Neural crest cell (in vitro differentiated cells): ENCODE results near the gene CST4. TPM values are rescaled to one million over a fixed set of nuclear protein-coding genes. Genes with fewer than 3 reads are reported as not detected.
A peak's percentile ranks its signal among the peaks of the same experiment; 100 is the strongest.

Experiments used
- DNase-seq: peaks from one replicate; pipeline ENCODE4 v3.0.0; 2021; ENCODE audit warnings: low read depth, mixed read lengths, low spot score
- H3K27ac Mint-ChIP-seq: one replicate; pipeline ENCODE4 v1.8.0; 2021; ENCODE audit warnings: mild to moderate bottlenecking, mixed read lengths; ENCODE audit not compliant: unreplicated experiment
- H3K27me3 Mint-ChIP-seq: 2 replicates; pipeline ENCODE4 v1.8.0; 2021; ENCODE audit warnings: low read depth, mild to moderate bottlenecking, mixed read lengths
- H3K36me3 Mint-ChIP-seq: 2 replicates; pipeline ENCODE4 v1.8.0; 2021; ENCODE audit warnings: low read depth, mild to moderate bottlenecking, mixed read lengths
- H3K4me1 Mint-ChIP-seq: 2 replicates; pipeline ENCODE4 v1.8.0; 2021; ENCODE audit warnings: mixed read lengths
- H3K4me3 Mint-ChIP-seq: one replicate; pipeline ENCODE4 v1.8.0; 2021; ENCODE audit warnings: mild to moderate bottlenecking, mixed read lengths
- H3K9me3 Mint-ChIP-seq: 2 replicates; pipeline ENCODE4 v1.8.0; 2021; ENCODE audit warnings: mixed read lengths
- CTCF ChIP-seq: fragments of 200-600 bp; sonication (generic); conservative IDR thresholded peaks from 2 replicates; pipeline ENCODE4 v1.5.0; 2021; ENCODE audit warnings: antibody characterized with exemption, mild to moderate bottlenecking
- total RNA-seq: library from RNA; stranded (reverse); gene quantifications from 2 replicates; pipeline ENCODE4 v1.2.1, GENCODE V29; 2021

CST4 gene
- total RNA-seq, 1 donor from 2014 or later = not detected

- no peak for TF ChIP-seq CTCF
- Mint-ChIP-seq H3K27me3 (no peaks in the 10 kb centered on the region), H3K9me3 (no peaks in the 10 kb centered on the region), H3K36me3 (no peaks in the 10 kb centered on the region), H3K27ac (no peak overlapping the region), H3K4me3 (peak overlapping the region; percentile 23), H3K4me1 (peaks cover 12% of the 10 kb centered on the region)
- no peak for DNase-seq
These were observed 47.9 kb downstream of the CST4 start for GRCh38 chr20:23640671-23641667.

GRCh38 chr20:23640018-23640601 lies 48.7 kb downstream of the CST4 start:
- peak overlapping the region; percentile 49 for H3K4me3 Mint-ChIP-seq
- no peaks in the 10 kb centered on the region for H3K36me3 Mint-ChIP-seq
- H3K4me1 Mint-ChIP-seq = peaks cover 18% of the 10 kb centered on the region
- no peak overlapping the region for H3K27ac Mint-ChIP-seq
- DNase-seq = no peak
- H3K9me3 Mint-ChIP-seq = no peaks in the 10 kb centered on the region
- H3K27me3 Mint-ChIP-seq = no peaks in the 10 kb centered on the region
- TF ChIP-seq CTCF = no peak

DNA sequence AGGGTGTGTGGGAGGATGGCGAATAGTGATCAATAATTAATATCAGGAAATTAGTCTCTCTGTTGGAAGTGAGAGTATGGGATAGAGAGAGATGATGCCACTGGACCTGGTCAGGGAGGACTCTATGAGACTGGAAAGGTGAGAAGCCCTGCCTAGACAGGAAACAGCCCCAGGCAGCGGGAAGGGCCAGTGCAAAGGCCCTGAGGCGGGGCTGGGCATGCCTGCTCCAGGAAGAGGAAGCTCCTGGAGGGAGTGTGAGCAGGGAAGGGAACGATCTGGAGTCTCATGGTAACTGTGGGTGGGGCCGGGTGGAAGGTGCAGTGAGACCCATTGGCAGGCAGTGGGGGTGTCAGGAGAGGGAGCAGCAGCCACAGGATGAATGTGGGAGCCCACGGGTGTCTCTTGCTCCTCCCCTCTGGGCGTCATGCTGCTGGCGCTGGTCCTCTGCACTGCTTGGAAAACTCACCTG lies 49.3 kb downstream of the CST4 start:
- Mint-ChIP-seq H3K27ac (no peak overlapping the region), H3K4me1 (peaks cover 24% of the 10 kb centered on the region), H3K36me3 (no peaks in the 10 kb centered on the region), H3K4me3 (peak overlapping the region; percentile 81), H3K9me3 (no peaks in the 10 kb centered on the region), H3K27me3 (no peaks in the 10 kb centered on the region)
- no peak for TF ChIP-seq CTCF
- DNase-seq = no peak

DNA sequence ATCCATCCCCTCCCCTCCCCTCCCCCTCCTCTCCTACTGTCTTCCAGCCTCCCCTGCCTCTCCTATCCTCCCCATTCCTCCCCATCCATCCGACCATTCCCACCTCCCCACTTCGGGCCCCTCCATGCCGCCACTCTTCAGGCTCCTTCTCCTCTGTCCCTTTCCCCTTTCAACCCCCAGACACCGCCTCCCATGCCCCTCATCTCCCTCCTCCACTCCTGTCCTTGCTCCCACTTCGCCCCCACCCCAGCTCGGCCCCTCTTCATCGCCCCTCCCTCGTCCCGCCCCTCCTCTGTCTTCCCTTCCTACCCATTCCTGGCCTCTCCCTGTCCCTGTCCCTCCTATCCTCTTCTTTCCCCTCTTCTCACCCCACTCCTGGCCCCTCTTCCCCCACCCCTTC lies 50.5 kb downstream of the CST4 start:
- DNase-seq = no peak
- H3K4me1 Mint-ChIP-seq = peaks cover 25% of the 10 kb centered on the region
- H3K9me3 Mint-ChIP-seq = no peaks in the 10 kb centered on the region
- H3K27me3 Mint-ChIP-seq = no peaks in the 10 kb centered on the region
- no peak for TF ChIP-seq CTCF
- no peak overlapping the region for H3K27ac Mint-ChIP-seq
- no peaks in the 10 kb centered on the region for H3K36me3 Mint-ChIP-seq
- no peak overlapping the region for H3K4me3 Mint-ChIP-seq

- no peaks in the 10 kb centered on the region for H3K36me3 Mint-ChIP-seq
These were observed 51.3 kb downstream of the CST4 start, which contains the start of gene CST3 for GRCh38 chr20:23637282-23638221. CST3 (minus strand) TSS chr20:23637955; CDS start chr20:23637862, 93 bp downstream.

More at GRCh38 chr20:23637282-23638221, 51.3 kb downstream of the CST4 start, which contains the start of gene CST3:
- Mint-ChIP-seq H3K4me3 (peak within 1 kb of the TSS; percentile 97), H3K9me3 (no peaks in the 10 kb centered on the region), H3K4me1 (peaks cover 25% of the 10 kb centered on the region), H3K27ac (peak within 1 kb of the TSS; percentile 95), H3K27me3 (no peaks in the 10 kb centered on the region)
- TF ChIP-seq CTCF = no peak
- peak; percentile 63 for DNase-seq
